Measurements from ENCODE around the gene CD96. TPM values are rescaled to one million over a fixed set of nuclear protein-coding genes. Genes with fewer than 3 reads are reported as not detected.
A peak's percentile ranks its signal among the peaks of the same experiment; 100 is the strongest.

The CD96 gene
- total RNA-seq, 1 donor from 2014 or later = 0.61 TPM

GRCh38 chr3:111577798-111578685, 36.0 kb downstream of the CD96 start:
- peaks cover 36% of the 10 kb centered on the region for H3K4me1 Mint-ChIP-seq (ENCODE audit: low read depth, unreplicated experiment)
- no peaks in the 10 kb centered on the region for H3K9me3 Mint-ChIP-seq (ENCODE audit: unreplicated experiment)
- Histone ChIP-seq H3K27me3 (ENCODE audit: insufficient read depth, low read length) (no peaks in the 10 kb centered on the region), H3K4me3 (ENCODE audit: insufficient read depth, low read depth, low read length) (no peak overlapping the region), H3K9ac (ENCODE audit: low read length) (no peak overlapping the region), H3K27ac (ENCODE audit: low read depth, low read length) (no peak overlapping the region), H3K36me3 (ENCODE audit: insufficient read depth, low read length) (no peaks in the 10 kb centered on the region), H2AFZ (ENCODE audit: low read depth, low read length) (no peak overlapping the region), H3K4me1 (ENCODE audit: insufficient read depth, low read length) (peaks cover 15% of the 10 kb centered on the region), H3K9me3 (ENCODE audit: insufficient read depth, low read depth, low read length) (no peaks in the 10 kb centered on the region), H4K20me1 (ENCODE audit: insufficient read depth, low read length) (no peaks in the 10 kb centered on the region), H3K4me2 (ENCODE audit: low read length) (no peak overlapping the region), H3K79me2 (ENCODE audit: insufficient read depth, low read length) (no peaks in the 10 kb centered on the region)
- no peaks in the 10 kb centered on the region for H3K27me3 Mint-ChIP-seq (ENCODE audit: low read depth, unreplicated experiment)
- H3K4me3 Mint-ChIP-seq (ENCODE audit: unreplicated experiment) = no peak overlapping the region
- peak overlapping the region; percentile 21 for H3K27ac Mint-ChIP-seq (ENCODE audit: unreplicated experiment)
- TF ChIP-seq CTCF (IDR thresholded peaks at IDR 0.05; ENCODE audit: insufficient read depth, low read depth, low read length) = peak; percentile 72
- no peak for TF ChIP-seq EZH2 (IDR thresholded peaks at IDR 0.05; ENCODE audit: insufficient read depth, low read length)
- FAIRE-seq = peak; percentile 96
- peak; percentile 76 for DNase-seq (ENCODE audit: low read depth)
- no peaks in the 10 kb centered on the region for H3K36me3 Mint-ChIP-seq (ENCODE audit: low read depth, unreplicated experiment)

- H3K9me3 Mint-ChIP-seq (ENCODE audit: unreplicated experiment) = peaks cover 1% of the 10 kb centered on the region
- Histone ChIP-seq H3K9me3 (ENCODE audit: insufficient read depth, low read depth, low read length) (no peaks in the 10 kb centered on the region), H3K36me3 (ENCODE audit: insufficient read depth, low read length) (no peaks in the 10 kb centered on the region), H3K4me2 (ENCODE audit: low read length) (no peak overlapping the region), H3K27ac (ENCODE audit: low read depth, low read length) (no peak overlapping the region), H3K4me3 (ENCODE audit: insufficient read depth, low read depth, low read length) (no peak overlapping the region), H3K79me2 (ENCODE audit: insufficient read depth, low read length) (no peaks in the 10 kb centered on the region), H3K9ac (ENCODE audit: low read length) (no peak overlapping the region), H2AFZ (ENCODE audit: low read depth, low read length) (no peak overlapping the region), H4K20me1 (ENCODE audit: insufficient read depth, low read length) (no peaks in the 10 kb centered on the region), H3K27me3 (ENCODE audit: insufficient read depth, low read length) (no peaks in the 10 kb centered on the region), H3K4me1 (ENCODE audit: insufficient read depth, low read length) (peaks cover 15% of the 10 kb centered on the region)
- H3K36me3 Mint-ChIP-seq (ENCODE audit: low read depth, unreplicated experiment) = peaks cover under 1% of the 10 kb centered on the region
- peaks cover 36% of the 10 kb centered on the region for H3K4me1 Mint-ChIP-seq (ENCODE audit: low read depth, unreplicated experiment)
- DNase-seq (ENCODE audit: low read depth) (no peak), FAIRE-seq (no peak)
- TF ChIP-seq EZH2 (IDR thresholded peaks at IDR 0.05; ENCODE audit: insufficient read depth, low read length) (no peak), CTCF (IDR thresholded peaks at IDR 0.05; ENCODE audit: insufficient read depth, low read depth, low read length) (no peak)
- no peaks in the 10 kb centered on the region for H3K27me3 Mint-ChIP-seq (ENCODE audit: low read depth, unreplicated experiment)
- no peak overlapping the region for H3K27ac Mint-ChIP-seq (ENCODE audit: unreplicated experiment)
- no peak overlapping the region for H3K4me3 Mint-ChIP-seq (ENCODE audit: unreplicated experiment)
These were observed 36.9 kb downstream of the CD96 start for GRCh38 chr3:111578867-111579266.

GRCh38 chr3:111579495-111579894, 37.5 kb downstream of the CD96 start:
- H3K27ac Mint-ChIP-seq (ENCODE audit: unreplicated experiment) = no peak overlapping the region
- Histone ChIP-seq H3K27ac (ENCODE audit: low read depth, low read length) (no peak overlapping the region), H3K9ac (ENCODE audit: low read length) (no peak overlapping the region), H3K9me3 (ENCODE audit: insufficient read depth, low read depth, low read length) (no peaks in the 10 kb centered on the region), H4K20me1 (ENCODE audit: insufficient read depth, low read length) (no peaks in the 10 kb centered on the region), H3K36me3 (ENCODE audit: insufficient read depth, low read length) (no peaks in the 10 kb centered on the region), H3K4me2 (ENCODE audit: low read length) (no peak overlapping the region), H3K4me1 (ENCODE audit: insufficient read depth, low read length) (peaks cover 15% of the 10 kb centered on the region), H3K27me3 (ENCODE audit: insufficient read depth, low read length) (no peaks in the 10 kb centered on the region), H3K79me2 (ENCODE audit: insufficient read depth, low read length) (no peaks in the 10 kb centered on the region), H3K4me3 (ENCODE audit: insufficient read depth, low read depth, low read length) (no peak overlapping the region), H2AFZ (ENCODE audit: low read depth, low read length) (no peak overlapping the region)
- DNase-seq (ENCODE audit: low read depth) (no peak), FAIRE-seq (no peak)
- peaks cover 1% of the 10 kb centered on the region for H3K36me3 Mint-ChIP-seq (ENCODE audit: low read depth, unreplicated experiment)
- TF ChIP-seq CTCF (IDR thresholded peaks at IDR 0.05; ENCODE audit: insufficient read depth, low read depth, low read length) (no peak), EZH2 (IDR thresholded peaks at IDR 0.05; ENCODE audit: insufficient read depth, low read length) (no peak)
- H3K4me1 Mint-ChIP-seq (ENCODE audit: low read depth, unreplicated experiment) = peaks cover 41% of the 10 kb centered on the region
- peaks cover 7% of the 10 kb centered on the region for H3K9me3 Mint-ChIP-seq (ENCODE audit: unreplicated experiment)
- no peaks in the 10 kb centered on the region for H3K27me3 Mint-ChIP-seq (ENCODE audit: low read depth, unreplicated experiment)
- no peak overlapping the region for H3K4me3 Mint-ChIP-seq (ENCODE audit: unreplicated experiment)
